ENCODE measurements around the gene ABTB1.
A peak's percentile ranks its signal among the peaks of the same experiment; 100 is the strongest.

The ABTB1 gene

DNA sequence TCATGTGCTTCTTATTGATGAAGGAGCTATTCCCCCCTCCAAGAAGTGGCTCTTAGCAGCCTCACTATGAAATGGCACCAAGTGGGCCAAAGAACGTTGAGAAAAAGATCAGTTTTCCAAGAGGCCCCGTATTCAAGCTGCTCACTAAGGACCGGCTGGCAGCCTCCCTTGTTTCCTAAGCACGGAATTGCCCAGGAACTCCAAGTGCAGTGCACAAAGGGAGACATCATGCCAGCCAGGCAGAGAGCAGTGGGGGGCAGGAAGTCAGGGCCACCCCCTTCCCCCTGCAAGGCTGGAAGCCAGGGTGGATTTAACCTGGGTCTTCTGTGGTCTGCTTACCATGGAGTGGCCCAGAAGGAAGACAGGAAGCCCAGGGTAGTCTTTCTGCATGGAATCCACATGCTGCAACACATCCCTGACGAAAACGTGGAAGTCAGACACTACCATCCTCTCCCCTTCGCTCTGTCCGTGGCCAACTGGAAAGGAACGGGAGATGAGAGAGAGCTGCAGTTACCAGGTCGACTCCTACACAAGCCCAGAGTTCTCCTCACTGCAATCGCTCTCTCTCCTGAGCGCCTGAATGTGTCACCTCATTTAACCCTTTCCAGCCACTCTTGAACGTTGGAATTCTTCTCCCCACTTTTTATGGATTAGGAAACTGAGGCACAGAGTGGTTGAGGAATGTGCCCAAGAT, 49.5 kb downstream of the ABTB1 start:
- DNase-seq: no peak

DNA sequence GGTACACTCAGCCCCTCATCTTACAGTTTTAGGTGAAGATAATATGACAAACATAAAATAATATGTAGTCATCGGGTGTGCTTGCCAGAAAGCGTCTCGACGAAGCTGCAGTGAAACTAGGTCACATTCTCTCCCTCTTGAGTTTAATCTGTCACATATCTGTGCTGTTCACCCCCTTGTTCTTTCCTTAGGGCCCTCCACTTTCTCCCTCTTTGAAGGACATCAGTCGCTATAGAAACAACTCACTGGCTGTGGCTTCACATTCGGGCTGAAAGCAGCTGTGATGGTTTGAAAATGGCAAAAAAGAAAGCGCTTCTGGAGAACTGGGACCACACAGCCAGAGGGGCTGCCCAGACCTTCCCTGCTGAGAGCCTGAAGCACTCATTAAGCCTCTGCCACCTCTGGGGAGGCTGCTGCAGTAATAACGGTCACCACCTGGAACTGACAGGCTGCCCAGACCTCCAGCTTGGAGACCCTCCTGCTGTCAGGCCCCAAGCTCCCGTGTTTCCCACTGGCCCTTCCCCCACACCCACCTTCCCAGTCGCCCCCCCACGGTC, 50.3 kb downstream of the ABTB1 start:
- DNase-seq: no peak

DNA sequence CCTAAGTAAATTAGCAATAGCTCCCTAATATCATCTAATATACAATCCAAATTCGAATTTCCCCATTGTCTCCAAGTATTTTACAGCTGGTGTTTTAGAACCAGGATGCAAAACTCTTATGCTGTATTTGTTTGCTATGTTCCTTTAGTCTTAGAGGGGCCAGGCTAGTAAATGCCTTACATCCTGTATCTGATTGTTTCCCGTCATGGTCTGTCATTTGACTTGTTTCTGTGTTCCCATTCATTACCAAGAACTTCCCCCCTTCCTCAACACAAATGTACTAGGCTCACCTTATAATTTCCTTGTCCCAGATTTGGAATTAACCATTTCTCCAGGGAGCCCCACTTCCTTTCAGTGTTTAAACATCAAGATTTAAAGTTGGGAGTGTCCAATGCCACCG, 54.1 kb downstream of the ABTB1 start:
- no peak for DNase-seq

DNA sequence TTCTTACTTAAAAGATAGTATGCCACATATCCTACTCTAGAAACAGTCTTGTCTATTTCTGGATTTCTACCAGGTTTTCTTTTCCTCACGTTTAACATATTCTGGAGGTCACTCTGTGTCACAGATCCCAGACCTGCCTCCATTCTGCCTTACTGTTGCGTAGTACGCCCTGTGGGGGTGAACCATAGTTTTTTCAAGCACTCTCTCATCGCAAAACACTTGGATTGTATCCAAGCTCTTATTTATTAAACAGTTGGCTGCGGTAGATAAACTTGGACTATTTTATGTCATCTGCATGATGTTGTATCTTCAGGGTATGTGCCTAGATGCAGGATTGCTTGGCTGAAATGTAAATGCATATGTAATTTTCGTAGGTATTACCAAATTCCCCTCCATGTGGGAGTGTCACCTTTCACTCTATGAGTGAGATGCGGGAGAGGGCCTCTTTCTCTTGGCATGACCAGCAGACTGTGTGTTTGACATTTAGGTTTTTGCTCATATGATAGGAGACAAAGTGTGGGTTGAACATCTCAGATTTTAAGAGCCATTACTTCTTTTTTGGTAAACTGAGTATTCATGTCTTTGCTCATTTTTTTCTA, 55.8 kb downstream of the ABTB1 start:
- no peak for DNase-seq

DNA sequence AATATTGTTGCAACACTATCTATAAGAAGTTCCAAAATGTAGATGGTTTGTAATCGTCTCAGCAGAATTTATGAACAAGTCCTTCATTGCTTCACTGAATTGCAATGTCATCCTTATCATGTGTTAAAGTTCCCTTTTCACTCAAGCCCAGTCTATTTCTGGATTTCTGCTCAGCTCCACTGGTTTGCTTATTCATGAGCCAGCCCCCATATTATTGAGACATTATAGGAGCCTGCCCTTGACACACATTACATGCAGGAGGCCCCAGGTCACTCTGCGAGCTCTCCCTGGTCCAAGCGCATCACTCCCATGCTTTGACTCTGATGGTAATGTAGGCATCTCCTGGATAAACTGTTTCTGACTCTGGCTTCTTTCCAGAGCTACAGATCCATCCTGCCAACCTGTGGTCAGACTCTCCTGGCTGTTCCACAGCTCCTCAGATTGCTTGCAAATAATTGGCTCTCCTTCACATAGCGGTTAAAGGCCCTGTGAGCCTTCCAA, 56.9 kb downstream of the ABTB1 start:
- DNase-seq: peak; percentile 59

DNA sequence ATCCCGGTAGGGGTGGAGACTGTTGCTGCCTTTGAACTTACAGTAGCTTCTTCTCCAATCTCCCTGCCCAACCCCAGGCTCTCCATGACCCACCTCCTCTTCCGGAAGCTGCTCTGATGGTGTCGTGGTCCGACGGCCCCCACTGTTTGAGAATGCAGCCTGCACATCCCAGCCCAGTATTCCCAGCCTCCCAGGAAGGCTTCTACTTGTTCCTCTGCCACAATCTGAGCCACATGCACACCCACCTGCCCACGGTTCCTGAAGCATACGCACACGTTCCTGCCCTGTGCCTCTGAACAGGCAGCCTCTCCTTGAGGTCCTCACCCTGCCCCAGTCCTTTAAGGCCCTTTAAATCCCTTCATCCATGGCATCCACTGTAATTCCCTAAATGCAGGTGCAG, 57.4 kb downstream of the ABTB1 start:
- DNase-seq: no peak
